Vagina (tissue), 2 donors: ENCODE results near the gene C17orf100. TPM values are rescaled to one million over a fixed set of nuclear protein-coding genes. Genes with fewer than 3 reads are reported as not detected.

ENCODE experiments used
- DNase-seq, 2 donors: peaks; one replicate each; pipeline ENCODE4 v3.0.0-alpha.2; 2017; ENCODE audit errors: extremely low spot score in 2 of 2
- H3K27ac ChIP-seq: fragments of 200-600 bp; sonication (generic); one replicate; pipeline ENCODE4 v1.5.1; 2019
- H3K27me3 ChIP-seq: fragments of 200-600 bp; sonication (generic); one replicate; pipeline ENCODE4 v1.5.1; 2019
- H3K36me3 ChIP-seq, 2 donors: fragments of 200-600 bp; sonication (generic); one replicate each; pipeline ENCODE4 v1.5.1; 2017 to 2019
- H3K4me1 ChIP-seq: fragments of 200-600 bp; sonication (generic); one replicate; pipeline ENCODE4 v1.5.1; 2019
- H3K4me3 ChIP-seq, 2 donors: fragments of 200-600 bp; sonication (generic); 1 replicate in 1 of 2; 2 replicates in 1 of 2; pipeline ENCODE4 v1.5.1; 2016 to 2019
- H3K9me3 ChIP-seq: fragments of 200-600 bp; sonication (generic); one replicate; pipeline ENCODE4 v1.5.1; 2019
- CTCF ChIP-seq, 3 experiments: fragments of 450-650 bp in 2 of 3; fragments of 200-600 bp in 1 of 3; sonication (generic) in 1 of 3; IDR thresholded peaks; one replicate each; pipeline ENCODE4 v1.5.1; 2017 to 2019; ENCODE audit warnings: antibody characterized with exemption in 3 of 3, mild to moderate bottlenecking in 2 of 3, moderate library complexity in 2 of 3
- POLR2A ChIP-seq, 2 donors: fragments of 450-650 bp; IDR thresholded peaks; one replicate each; pipeline ENCODE4 v1.6.1; 2017; ENCODE audit warnings: antibody characterized with exemption in 2 of 2, mild to moderate bottlenecking in 2 of 2, moderate library complexity in 2 of 2
- POLR2AphosphoS5 ChIP-seq, 2 donors: sonication (generic); formaldehyde crosslinking; IDR thresholded peaks; one replicate each; pipeline ENCODE4 v1.9.0; 2017; ENCODE audit warnings: antibody characterized with exemption in 2 of 2, mild to moderate bottlenecking in 2 of 2, low read depth in 1 of 2; ENCODE audit not compliant: insufficient read depth in 1 of 2
- intact Hi-C: fragments of 100-400 bp; cut with DNase I; formaldehyde crosslinking; loops from one replicate; pipeline ENCODE4 v1.15.1; 2023
- total RNA-seq: library from RNA; depleted of rRNA; stranded (reverse); fragments of >200 nt; gene quantifications from one replicate; pipeline ENCODE4 v1.2.3, GENCODE V29; 2016

The C17orf100 gene
- total RNA-seq, 1 donor from 2014 or later: 3.2 TPM

GRCh38 chr17:6666557-6666956, 15.0 kb downstream of the C17orf100 start:
- H3K4me1 ChIP-seq: no peaks in the 10 kb centered on the region
- H3K9me3 ChIP-seq: no peaks in the 10 kb centered on the region
- no peaks in the 10 kb centered on the region for H3K27me3 ChIP-seq
- H3K36me3 ChIP-seq: no peaks in the 10 kb centered on the region
- no peak overlapping the region for H3K27ac ChIP-seq
- no peak overlapping the region for H3K4me3 ChIP-seq
- intact Hi-C loops: loop anchor here (10.0 kb wide), 2 partner anchors 168 to 338 kb away; partner anchors contain the start of gene TEKT1
- peak in 1 of 2 donors; percentile 32 for TF ChIP-seq POLR2AphosphoS5 (IDR thresholded peaks at IDR 0.05; ENCODE audit: insufficient read depth in 1 of 2, low read depth in 1 of 2)
- TF ChIP-seq CTCF (IDR thresholded peaks at IDR 0.05): no peak
- TF ChIP-seq POLR2A (IDR thresholded peaks at IDR 0.05): no peak
- DNase-seq: no peak

GRCh38 chr17:6667516-6667915, 16.0 kb downstream of the C17orf100 start:
- intact Hi-C loops: loop anchor here (10.0 kb wide), 2 partner anchors 167 to 337 kb away; partner anchors contain the start of gene TEKT1
- no peaks in the 10 kb centered on the region for H3K9me3 ChIP-seq
- TF ChIP-seq CTCF (IDR thresholded peaks at IDR 0.05): no peak
- no peak for TF ChIP-seq POLR2AphosphoS5 (IDR thresholded peaks at IDR 0.05; ENCODE audit: insufficient read depth in 1 of 2, low read depth in 1 of 2)
- TF ChIP-seq POLR2A (IDR thresholded peaks at IDR 0.05): no peak
- H3K36me3 ChIP-seq: no peaks in the 10 kb centered on the region
- no peak overlapping the region for H3K27ac ChIP-seq
- no peak overlapping the region for H3K4me3 ChIP-seq
- H3K27me3 ChIP-seq: no peaks in the 10 kb centered on the region
- peak in 1 of 2 donors; percentile 49 for DNase-seq
- no peaks in the 10 kb centered on the region for H3K4me1 ChIP-seq

GRCh38 chr17:6668219-6668618, 16.7 kb downstream of the C17orf100 start:
- Histone ChIP-seq H3K27me3 (no peaks in the 10 kb centered on the region), H3K36me3 (no peaks in the 10 kb centered on the region), H3K4me3 (no peak overlapping the region), H3K4me1 (no peaks in the 10 kb centered on the region), H3K27ac (no peak overlapping the region), H3K9me3 (no peaks in the 10 kb centered on the region)
- TF ChIP-seq POLR2AphosphoS5 (IDR thresholded peaks at IDR 0.05; ENCODE audit: insufficient read depth in 1 of 2, low read depth in 1 of 2) (no peak), POLR2A (IDR thresholded peaks at IDR 0.05) (no peak), CTCF (IDR thresholded peaks at IDR 0.05) (no peak)
- intact Hi-C loops: loop anchor here (10.0 kb wide), 2 partner anchors 167 to 337 kb away; partner anchors contain the start of gene TEKT1
- peak in 1 of 2 donors; percentile 12 for DNase-seq

GRCh38 chr17:6668727-6669425, 17.3 kb downstream of the C17orf100 start:
- intact Hi-C loops: loop anchor here (10.0 kb wide), 2 partner anchors 166 to 336 kb away; partner anchors contain the start of gene TEKT1
- DNase-seq: peak; percentile 52 to 77
- Histone ChIP-seq H3K27me3 (no peaks in the 10 kb centered on the region), H3K27ac (peak overlapping the region; percentile 2), H3K9me3 (no peaks in the 10 kb centered on the region), H3K4me1 (no peaks in the 10 kb centered on the region), H3K36me3 (no peaks in the 10 kb centered on the region), H3K4me3 (no peak overlapping the region)
- no peak for TF ChIP-seq CTCF (IDR thresholded peaks at IDR 0.05)
